ENCODE measurements around the gene TMUB2.

TMUB2 gene

GRCh38 chr17:44177640-44178039, 9.1 kb upstream of the TMUB2 start:
- no peak for DNase-seq (ENCODE audit: low read depth)
- H3K4me3 ChIP-seq (ENCODE audit: low read depth, low read length), result no peak overlapping the region
- TF ChIP-seq CTCF (IDR thresholded peaks at IDR 0.05; ENCODE audit: control insufficient read depth, extremely low read depth, insufficient read depth), result no peak

- TF ChIP-seq CTCF (IDR thresholded peaks at IDR 0.05; ENCODE audit: control insufficient read depth, extremely low read depth, insufficient read depth), result no peak
- DNase-seq (ENCODE audit: low read depth), result no peak
- no peak overlapping the region for H3K4me3 ChIP-seq (ENCODE audit: low read depth, low read length)
Observed at GRCh38 chr17:44178133-44178532, 8.6 kb upstream of the TMUB2 start.

- H3K4me3 ChIP-seq (ENCODE audit: low read depth, low read length), result no peak overlapping the region
- DNase-seq (ENCODE audit: low read depth), result no peak
- TF ChIP-seq CTCF (IDR thresholded peaks at IDR 0.05; ENCODE audit: control insufficient read depth, extremely low read depth, insufficient read depth), result no peak
Observed at GRCh38 chr17:44183024-44183423, 3.7 kb upstream of the TMUB2 start.

- DNase-seq (ENCODE audit: low read depth), result no peak
- no peak for TF ChIP-seq CTCF (IDR thresholded peaks at IDR 0.05; ENCODE audit: control insufficient read depth, extremely low read depth, insufficient read depth)
Observed at GRCh38 chr17:44184212-44184810, 2.5 kb upstream of the TMUB2 start.

GRCh38 chr17:44187131-44187899, 543 bp downstream of the TMUB2 start:
- TF ChIP-seq CTCF (IDR thresholded peaks at IDR 0.05; ENCODE audit: control insufficient read depth, extremely low read depth, insufficient read depth), result no peak
- peak overlapping the region; percentile 90 for H3K4me3 ChIP-seq (ENCODE audit: low read depth, low read length)
- DNase-seq (ENCODE audit: low read depth), result no peak

More at GRCh38 chr17:44184212-44184810, 2.5 kb upstream of the TMUB2 start:
- no peak overlapping the region for H3K4me3 ChIP-seq (ENCODE audit: low read depth, low read length)

GRCh38 chr17:44188576-44189403, 2.0 kb downstream of the TMUB2 start:
- H3K4me3 ChIP-seq (ENCODE audit: low read depth, low read length), result no peak overlapping the region
- no peak for DNase-seq (ENCODE audit: low read depth)
- no peak for TF ChIP-seq CTCF (IDR thresholded peaks at IDR 0.05; ENCODE audit: control insufficient read depth, extremely low read depth, insufficient read depth)
